Measurements from ENCODE around the gene ABHD8.

ABHD8 gene

GRCh38 chr19:17333611-17334413 lies 30.6 kb upstream of the ABHD8 start:
- DNase-seq = no peak

GRCh38 chr19:17332677-17333581 lies 29.7 kb upstream of the ABHD8 start:
- DNase-seq = peak; percentile 72

- no peak for DNase-seq
Observed at GRCh38 chr19:17332360-17332676, 29.1 kb upstream of the ABHD8 start.

GRCh38 chr19:17331045-17331558 lies 27.9 kb upstream of the ABHD8 start:
- peak; percentile 57 for DNase-seq

DNA sequence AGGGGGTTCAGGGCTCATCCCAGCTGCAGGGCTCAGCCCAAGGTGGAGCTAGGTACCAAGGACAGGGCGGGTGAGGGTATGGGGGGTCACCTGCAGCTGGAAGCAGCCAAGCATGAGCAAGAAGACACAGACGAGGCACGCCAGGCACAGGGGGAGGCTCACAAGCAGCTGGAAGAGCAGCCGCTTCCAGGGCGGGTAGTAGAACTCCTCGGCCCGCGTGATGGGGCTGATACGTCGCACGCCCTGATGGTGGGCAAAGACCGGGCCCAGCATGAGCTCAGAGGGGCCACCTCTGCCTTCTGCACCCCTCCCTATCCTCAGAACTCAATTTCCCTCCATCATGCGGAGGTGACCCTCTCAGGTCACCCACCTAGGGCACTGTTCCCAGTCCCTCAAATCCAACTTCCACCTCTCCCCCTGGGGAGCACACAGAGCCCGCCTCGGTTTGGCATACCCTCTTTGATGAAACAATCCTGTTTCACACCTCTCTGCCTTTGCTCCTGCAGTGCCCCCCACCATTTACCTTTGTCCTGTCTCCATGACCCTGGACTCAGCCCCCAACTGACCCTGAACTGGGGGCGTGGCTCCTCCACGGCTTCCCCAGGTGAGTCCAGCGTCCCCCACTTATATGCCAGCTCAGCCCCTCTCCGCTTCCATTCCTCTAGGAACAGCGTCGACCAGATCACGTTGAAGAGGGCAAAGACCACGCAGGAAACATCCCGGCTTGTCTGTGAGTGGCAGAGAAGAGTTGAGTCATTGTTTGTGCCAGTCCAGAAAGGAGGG lies 27.2 kb upstream of the ABHD8 start:
- DNase-seq = no peak

- no peak for DNase-seq
Observed at GRCh38 chr19:17329366-17330261, 26.4 kb upstream of the ABHD8 start.

DNA sequence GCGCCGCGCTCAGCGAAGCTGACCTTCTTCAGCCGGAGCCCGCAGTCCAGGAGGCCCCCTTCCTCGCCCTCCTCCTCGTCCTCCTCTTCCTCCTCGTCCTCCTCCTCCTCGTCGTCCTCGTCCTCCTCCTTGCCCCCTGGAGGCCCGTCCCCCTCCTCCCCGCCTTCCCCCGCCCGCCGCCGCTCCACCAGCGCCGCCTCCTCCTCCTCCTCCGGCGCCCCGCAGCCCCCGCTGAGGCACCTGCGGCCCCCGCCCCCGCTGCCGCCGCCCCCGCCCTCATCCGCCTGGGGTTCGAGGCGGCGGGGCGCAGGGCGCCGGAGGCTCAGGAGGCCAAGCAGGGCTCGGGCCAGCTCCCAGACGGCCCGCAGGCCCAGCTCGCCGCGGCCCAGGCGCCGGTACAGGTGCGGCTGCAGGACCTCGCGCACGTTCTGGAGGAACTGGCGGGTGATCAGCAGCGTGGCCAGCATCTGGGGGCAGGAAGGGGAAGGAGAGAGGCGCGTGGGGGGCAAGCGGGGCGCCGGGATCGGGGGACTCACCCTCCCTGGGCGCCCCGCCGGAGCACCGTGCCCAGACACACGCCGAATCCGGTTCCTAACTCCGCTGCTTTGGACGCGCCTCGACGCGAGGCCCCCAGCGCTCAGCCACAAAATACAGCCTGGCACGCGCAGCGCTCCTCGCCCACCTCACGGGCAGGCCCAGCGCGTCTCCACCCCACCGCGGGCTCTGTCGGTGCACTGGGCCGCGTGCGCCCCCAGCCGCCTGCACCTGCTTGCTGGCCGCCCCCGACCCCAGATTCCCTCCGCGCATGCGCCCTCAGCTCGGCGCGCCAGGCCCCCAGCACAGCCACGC lies 25.5 kb upstream of the ABHD8 start:
- peak; percentile 52 for DNase-seq

DNA sequence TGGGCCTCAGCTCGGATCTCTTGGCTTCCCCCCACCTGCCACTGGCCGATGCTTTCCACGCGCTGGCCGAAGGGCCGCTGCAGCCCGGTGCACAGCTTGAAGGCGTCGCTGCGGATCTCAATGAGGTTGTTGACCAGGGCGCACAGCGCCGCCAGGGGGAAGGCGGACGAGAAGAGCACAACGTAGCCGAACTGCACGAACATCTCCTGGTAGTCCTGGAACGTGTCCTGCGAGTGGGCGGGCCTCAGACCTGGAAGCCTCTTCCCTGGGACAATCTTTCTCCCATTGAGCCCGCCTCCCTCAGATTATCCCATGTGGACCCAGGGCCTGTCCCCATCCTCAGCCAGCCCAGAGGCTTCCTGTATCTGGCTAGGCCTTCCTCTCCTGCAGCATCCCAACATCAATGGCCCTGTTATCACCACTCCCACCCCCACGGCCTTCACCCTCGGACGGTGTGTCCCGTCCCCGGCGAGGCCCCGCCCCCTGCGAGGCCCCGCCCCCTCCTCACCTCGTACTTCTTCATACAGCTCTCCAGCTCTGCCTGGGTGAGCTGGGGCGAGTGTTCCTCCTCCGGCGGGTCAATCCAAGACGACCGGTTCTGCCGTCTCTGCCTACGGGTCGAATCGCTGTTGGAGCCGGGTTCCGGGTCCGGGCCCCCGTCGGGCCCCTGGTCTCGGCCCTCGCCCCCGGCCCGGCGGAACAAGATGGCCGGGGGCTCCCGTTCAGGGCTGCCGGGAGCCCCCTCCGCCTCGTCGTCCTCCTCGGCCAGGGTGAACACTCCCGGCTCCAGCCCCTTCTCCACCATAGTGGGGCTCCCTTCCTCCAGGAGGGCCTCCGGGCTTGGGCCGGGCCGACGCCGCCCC lies 24.7 kb upstream of the ABHD8 start:
- peak; percentile 94 for DNase-seq

DNA sequence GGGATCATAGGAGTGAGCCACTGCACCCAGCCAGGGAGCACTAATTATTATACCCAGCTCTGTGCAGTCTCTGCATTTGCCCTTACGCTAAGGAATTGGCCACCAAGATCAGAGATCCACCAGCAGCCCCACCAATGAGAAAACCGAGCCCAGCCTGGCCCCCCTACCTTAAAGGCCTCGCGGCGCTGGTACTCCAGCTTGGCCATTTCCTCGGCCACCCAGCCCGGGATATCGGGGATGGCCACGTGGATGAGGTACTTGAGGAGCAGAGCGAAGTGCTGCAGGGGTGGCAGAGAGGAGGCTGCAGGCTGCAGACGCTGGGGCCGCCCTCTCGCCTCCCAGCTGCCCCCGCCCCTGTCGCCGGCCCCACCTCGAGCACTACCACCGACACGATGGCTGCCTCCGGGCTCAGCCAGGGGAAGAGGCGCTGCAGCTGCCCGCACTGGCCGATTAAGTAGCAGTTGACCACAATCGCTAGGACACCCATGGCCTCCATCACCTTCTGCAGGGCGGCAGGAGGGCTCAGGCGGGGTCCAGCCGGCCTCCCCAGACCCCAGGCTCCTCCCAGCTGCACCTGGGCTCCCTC lies 23.9 kb upstream of the ABHD8 start:
- peak; percentile 82 for DNase-seq

GRCh38 chr19:17326595-17326966 lies 23.4 kb upstream of the ABHD8 start:
- no peak for DNase-seq

- no peak for DNase-seq
Observed at GRCh38 chr19:17325881-17326594, 22.8 kb upstream of the ABHD8 start.

DNA sequence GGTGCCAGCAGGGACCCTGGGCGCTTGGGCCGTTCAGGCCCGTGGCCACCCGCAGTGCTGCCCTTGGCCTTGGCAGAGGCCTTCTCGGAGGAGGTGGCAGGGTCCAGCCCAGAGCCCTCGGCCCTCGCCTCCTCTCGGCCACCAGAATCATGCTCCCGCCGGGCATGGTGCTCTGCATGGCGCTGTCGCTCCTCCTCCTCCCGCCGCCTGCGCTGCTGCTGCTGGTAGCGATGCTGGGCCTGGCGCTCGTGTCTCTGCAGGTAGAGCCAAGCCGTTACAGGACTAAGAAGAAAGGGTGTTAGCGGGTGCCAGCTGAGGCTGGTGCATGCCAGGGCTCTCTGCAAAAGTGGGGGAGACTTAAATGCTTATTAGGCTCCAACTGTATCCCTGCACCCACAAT lies 21.9 kb upstream of the ABHD8 start:
- DNase-seq = no peak

GRCh38 chr19:17324357-17325114 lies 21.3 kb upstream of the ABHD8 start:
- DNase-seq = no peak

- DNase-seq = no peak
Observed at GRCh38 chr19:17323964-17324332, 20.7 kb upstream of the ABHD8 start.

DNA sequence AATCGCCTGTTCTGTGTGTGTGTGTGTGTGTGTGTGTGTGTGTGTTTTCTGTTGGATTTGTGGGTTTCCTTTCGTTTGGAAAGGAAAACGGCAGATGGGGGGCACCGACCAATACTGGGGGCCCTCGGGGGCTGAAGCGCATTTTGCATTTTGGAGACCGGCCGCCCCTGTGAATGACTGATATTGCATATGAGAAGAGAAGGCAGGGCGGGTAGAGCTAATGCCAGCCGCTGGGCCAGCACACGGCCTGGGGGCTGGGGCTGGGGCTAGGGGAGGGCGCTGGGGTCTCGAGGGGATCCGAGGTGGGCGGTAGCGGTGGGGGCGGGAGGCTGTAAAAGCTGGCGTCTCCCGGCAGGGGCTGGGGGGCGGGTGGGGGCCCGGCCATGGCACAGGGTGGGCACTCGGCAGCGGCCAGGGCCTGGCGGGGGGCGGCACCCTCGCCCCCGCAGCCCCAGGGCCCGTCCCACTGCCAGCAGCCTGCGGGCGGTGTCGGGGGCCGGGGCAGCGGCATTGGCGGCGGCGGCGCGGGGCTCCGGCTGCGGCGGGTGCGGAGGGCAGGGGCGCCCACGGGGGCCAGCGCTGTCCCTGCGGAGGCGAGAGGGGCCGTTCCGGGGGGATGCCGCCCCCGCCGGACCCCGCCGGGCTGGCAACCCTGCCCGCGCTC lies 20.2 kb upstream of the ABHD8 start:
- DNase-seq = no peak

GRCh38 chr19:17322854-17323253 lies 19.6 kb upstream of the ABHD8 start:
- no peak for DNase-seq

DNA sequence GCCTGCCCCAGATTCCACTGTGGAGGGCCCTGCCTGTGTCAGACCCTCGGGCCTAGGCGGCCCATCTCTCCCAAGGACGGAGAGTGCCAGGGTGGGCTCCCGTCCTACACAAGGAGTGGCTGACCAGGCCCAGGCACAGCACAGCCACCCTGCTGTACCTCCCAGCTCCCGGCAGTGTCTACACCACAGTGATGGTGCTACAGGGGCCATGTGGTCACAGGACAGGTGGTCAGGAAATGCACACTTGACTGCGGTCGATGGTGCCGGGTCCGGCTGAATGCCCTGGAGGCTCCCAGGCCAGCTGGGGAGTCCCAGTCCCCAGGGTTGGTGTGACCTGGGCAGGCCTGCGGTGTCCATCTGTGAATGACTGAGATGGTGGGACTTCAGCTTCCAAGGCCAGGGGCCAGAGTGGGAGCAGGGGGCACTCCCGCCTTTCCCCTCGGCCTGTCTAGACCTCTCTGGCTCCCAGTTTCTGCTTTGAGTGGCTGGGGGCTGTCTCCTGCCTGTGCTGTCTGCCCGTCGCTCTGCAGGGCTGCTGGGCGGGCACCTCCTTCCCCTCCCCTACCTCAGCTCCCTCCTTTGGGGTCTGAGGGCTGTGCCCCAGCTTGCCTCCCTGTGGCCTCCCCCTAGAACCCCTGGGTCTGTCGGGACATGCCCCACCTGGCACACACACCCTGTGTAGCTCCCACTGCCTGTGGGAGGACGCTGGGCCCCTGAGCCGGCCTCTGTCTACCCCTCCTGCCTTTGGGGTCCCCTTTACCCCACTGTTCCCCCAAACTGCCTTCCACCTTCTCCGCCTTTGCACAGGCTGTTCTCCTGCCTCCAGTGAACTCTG lies 18.6 kb upstream of the ABHD8 start:
- DNase-seq = no peak
